COR-L47 (cell line): Measurements from ENCODE around the gene RABGEF1.
"Not testable (repeated sequence)": the region's sequence is repeated elsewhere in the genome, so short reads cannot be mapped to it uniquely, and the experiment has no call there.

Experiments used
- DNase-seq: peaks from one replicate; lab custom pipeline; 2025; lab: John Stamatoyannopoulos, UW

Gene RABGEF1

GRCh38 chr7:66765322-66766025 is 24.9 kb downstream of the RABGEF1 start:
- not testable (repeated sequence) for DNase-seq

DNA sequence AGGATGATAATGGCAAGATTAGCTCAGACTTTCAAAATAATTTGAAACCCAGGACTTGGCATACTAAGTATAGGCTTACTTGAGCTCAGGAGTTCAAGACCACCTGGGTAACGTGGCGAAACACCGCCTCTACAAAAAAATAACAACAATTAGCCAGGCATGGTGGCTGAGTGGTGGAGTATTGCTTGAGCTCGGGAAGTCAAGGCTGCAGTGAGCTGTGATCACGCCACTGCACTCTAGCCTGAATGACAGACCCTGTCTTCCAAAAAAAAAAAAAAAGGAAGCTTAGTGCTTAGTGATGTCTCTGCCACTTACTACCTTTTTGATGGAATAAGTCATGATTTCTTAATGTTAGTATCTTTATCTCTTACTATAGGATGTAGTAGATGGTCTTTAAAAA is 25.5 kb downstream of the RABGEF1 start:
- no peak for DNase-seq

DNA sequence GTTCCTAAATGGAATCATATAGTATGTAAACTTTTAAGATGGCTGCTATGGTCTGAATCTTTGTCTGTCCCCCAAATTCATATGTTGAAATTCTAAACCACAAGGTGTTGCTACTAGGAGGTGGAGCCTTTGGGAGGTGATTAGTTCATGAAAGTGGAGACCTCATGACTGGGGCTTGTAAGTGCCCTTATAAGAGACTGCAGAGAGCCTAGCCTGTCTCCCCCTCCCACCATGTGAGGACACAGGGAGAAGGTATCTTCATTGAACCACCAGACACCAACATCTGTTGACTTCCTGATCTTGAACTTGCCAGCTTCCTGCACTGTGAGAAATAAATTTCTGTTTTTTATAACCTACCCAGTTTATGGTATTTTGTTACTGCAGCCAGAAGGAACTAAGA is 27.0 kb downstream of the RABGEF1 start:
- not testable (repeated sequence) for DNase-seq

- no peak for DNase-seq
Observed at GRCh38 chr7:66768865-66769832, 28.6 kb downstream of the RABGEF1 start.

- DNase-seq = no peak
Observed at GRCh38 chr7:66769833-66770512, 29.4 kb downstream of the RABGEF1 start.

- DNase-seq = no peak
Observed at GRCh38 chr7:66771795-66772194, 31.3 kb downstream of the RABGEF1 start.

GRCh38 chr7:66773744-66774143 is 33.2 kb downstream of the RABGEF1 start:
- not testable (repeated sequence) for DNase-seq

- not testable (repeated sequence) for DNase-seq
Observed at GRCh38 chr7:66776383-66776782, 35.9 kb downstream of the RABGEF1 start.

DNA sequence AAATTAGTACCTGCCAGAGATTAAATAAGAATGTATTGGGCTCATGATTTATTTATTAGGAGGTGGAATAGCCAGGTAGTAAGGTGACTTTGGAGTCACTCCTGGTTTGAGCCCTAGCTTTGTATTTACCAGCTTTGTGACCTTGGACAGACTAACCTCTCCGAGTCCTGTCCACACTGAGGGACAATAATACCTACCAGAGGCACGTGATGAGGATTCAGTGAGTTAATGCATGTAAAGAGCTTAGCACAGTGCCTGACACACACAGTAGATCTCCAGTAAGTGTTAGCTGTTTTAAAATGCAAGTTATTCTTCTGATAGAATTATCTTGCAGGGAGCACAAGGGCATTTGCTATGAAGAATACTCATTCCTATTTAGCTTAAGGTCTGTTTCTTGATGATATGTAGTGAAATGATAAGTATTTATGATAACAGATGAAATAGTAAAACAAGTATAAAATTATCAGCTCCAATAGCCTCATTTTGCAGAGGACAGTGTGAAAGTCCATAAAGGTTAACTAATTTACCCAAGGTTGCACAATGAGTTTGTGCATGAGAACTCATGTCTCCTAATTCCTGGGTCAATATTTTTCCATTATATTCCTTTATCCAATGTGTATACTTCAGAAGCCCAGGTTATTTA is 36.4 kb downstream of the RABGEF1 start:
- no peak for DNase-seq

GRCh38 chr7:66778201-66778600 is 37.7 kb downstream of the RABGEF1 start:
- no peak for DNase-seq

DNA sequence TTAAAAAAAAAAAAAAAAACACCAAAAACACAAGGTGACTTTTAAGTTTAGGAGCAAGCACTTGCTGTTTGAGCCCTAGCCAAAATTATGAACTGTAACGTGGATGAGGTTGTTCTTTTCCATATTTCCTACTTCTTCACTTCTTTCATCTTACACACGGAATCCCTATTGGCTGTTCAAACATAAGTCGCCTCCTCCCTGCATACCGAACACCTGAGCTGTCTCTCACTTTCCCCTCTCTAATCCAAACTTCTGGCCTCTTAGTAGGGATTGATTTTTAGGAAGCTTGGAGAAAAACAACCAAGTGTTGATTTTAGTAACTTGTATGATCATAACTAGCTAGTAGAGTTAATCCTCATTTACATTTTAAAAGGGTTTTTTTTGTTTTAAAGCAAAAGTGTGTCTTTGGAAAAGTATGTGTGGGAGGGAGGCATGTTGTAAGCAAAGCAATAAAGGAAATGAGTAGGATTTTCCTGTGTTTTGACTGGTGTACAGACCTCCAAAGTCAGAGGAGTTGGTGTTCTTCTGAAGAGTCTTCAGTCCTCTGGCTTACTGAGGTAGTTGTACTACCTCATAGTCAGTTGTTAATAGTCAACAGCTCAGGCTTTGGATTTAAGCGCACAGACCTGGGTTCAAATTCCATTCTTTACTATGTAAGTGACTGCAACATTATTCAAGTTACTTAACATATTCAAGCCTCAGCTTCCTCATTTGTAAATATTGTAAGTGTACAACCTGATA is 39.3 kb downstream of the RABGEF1 start:
- DNase-seq = no peak

- DNase-seq = no peak
Observed at GRCh38 chr7:66781408-66782090, 41.0 kb downstream of the RABGEF1 start.

GRCh38 chr7:66782875-66783274 is 42.3 kb downstream of the RABGEF1 start:
- DNase-seq = not testable (repeated sequence)

DNA sequence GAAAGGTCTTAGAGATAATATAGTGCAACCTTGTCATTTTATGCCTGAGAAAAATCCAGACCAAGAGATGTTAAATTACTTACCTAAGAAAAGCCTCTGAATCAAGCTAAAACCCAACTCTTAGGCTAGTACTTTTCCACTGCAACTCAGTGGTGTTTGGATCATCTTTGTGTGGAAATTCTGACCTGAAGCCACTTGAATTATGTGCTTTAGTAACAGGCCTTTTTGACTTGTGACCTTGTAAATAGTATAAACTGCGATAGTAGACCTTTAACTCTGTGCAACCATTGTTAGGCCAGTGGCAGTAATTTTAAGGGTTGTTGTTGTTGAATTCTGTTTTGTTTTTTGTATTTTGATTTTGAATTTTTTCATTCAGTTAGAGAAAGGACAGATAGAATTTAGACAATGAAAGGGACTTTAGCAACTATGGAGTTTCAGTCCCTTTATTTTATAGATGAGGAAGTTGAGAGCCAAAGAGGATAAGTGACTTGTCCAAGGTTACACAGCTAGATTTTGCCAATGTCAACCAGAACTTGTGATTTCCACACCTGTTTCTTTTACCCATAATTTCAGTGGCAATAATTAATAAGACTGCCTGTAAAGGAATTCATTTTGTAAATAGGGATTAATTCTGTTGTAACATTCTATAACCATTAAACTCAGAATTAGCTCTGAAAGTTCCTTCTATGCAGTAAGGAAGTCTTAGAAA is 43.5 kb downstream of the RABGEF1 start:
- not testable (repeated sequence) for DNase-seq

DNA sequence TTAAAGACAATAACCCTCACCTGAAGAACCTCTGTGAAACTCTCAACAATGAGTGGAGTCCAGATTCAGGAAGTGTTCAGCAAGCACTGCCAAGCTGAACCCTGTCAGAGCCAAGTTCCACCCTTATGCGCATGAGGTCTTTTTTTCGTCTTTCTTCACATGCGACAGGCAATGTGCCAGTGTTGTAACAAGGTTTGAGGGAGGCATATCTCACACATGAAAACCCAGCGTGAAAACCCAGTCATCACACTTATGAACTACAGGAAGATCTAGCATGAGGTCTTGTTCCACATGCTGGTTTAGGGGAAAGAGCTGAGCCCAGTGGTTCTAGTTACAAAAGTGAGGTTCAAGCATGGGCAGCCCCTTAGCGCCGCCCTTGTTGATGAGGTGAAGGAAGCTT is 49.7 kb downstream of the RABGEF1 start:
- DNase-seq = no peak

DNA sequence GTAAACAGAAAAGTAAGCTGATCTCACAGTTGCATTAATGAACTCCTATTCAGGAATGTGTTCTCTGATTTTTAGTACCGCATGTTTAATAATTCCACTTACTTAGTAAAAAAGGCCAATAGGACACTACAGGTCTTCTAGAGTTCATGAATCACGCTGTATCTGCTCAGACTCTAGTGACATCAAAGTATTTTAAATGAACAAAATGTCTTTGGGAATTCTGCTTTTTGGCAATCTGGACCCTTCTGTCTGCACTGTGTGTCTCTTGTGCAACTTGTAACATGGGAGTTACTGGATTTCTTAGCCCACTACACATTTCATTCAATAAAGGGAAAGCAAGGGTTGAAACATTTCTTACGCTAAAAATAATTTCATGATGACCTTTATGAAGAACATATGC is 50.2 kb downstream of the RABGEF1 start:
- no peak for DNase-seq

- no peak for DNase-seq
Observed at GRCh38 chr7:66800591-66800990, 60.1 kb downstream of the RABGEF1 start.

GRCh38 chr7:66804001-66804400 is 63.5 kb downstream of the RABGEF1 start:
- DNase-seq = no peak

- no peak for DNase-seq
Observed at GRCh38 chr7:66807736-66808135, 67.2 kb downstream of the RABGEF1 start.

DNA sequence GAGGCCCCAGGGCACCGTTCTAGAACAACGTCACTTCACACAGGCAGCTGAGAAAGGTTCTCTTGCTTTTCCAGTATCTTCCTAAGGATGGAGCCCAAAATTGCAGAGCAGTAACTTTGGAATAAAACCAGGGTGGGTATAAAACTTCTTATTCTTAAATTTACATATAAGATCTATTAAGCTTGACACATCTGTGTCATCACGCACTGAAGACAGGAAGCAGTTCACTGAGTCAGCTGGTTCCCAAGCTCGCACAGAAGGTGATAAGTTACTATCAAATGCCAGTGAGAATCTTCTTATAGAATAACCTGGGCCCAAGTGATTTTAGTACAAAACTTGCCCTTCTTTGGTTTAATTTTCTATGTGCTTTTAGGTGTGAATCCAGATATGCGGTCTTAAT is 70.2 kb downstream of the RABGEF1 start:
- no peak for DNase-seq
